ENCODE measurements around the gene ECEL1.
"Not testable (repeated sequence)": the region's sequence is repeated elsewhere in the genome, so short reads cannot be mapped to it uniquely, and the experiment has no call there.

ECEL1 gene

DNA sequence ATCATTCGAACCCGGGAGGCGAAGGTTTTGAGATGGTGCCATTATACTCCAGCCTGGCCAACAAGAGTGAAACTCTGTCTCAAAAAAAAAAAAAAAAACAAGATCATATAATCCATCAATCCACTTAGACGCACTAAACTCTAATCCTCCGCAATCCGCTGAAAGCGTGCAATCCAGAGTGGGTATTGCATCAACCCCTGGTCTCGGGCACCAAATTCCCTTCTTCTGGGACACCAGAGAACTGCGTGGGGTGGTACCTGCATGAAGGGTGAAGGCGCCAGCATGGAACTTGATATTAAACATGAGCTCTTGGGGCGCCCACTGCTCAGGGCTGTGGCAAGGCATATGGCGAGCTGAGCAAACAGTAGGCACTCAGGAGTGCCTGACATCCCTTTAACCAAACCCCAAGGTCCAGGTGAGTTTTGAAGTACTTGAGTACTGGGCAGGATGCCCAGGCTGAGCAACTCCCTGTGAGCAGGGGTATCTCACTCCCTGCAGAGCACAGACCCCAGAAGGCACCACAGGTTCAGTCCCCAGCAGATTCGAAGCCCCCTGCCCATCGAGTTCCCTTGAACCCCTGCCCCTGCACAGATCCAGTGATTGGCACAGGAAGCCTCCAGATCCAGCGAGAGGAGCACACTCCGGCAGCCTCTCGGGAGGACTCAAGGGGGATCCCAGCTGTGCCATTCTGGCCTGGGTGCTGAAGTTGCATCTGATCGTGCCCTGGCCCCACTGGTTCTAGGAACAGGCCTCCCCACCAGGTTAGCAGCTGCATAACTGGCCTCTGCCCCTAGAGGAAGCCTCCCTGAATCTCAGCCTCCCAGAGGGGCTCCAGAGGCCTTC, 23.7 kb downstream of the ECEL1 start:
- DNase-seq (ENCODE audit: insufficient read length, low spot score) (no peak), FAIRE-seq (no peak)

DNA sequence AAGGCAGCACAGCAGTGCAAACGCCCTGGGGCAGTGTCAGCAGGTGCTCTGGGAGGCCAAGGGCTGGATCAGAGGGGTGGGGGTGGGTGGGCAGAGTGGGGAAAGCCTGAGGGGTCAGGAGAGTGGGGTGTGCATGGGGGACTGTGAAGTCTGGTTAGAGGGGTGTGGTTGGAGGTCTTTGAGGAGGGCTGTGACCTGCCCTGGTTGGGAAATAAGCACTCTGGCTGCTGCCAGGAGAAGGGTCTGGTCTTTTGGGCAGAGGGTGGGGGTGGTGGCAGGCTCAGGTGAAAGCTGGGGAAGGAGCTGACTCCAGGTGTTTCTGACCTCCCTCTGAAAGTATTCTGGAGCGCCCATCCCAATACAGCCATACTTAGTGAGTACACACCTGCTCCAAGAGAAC, 27.5 kb downstream of the ECEL1 start:
- FAIRE-seq (no peak), DNase-seq (ENCODE audit: insufficient read length, low spot score) (no peak)

DNA sequence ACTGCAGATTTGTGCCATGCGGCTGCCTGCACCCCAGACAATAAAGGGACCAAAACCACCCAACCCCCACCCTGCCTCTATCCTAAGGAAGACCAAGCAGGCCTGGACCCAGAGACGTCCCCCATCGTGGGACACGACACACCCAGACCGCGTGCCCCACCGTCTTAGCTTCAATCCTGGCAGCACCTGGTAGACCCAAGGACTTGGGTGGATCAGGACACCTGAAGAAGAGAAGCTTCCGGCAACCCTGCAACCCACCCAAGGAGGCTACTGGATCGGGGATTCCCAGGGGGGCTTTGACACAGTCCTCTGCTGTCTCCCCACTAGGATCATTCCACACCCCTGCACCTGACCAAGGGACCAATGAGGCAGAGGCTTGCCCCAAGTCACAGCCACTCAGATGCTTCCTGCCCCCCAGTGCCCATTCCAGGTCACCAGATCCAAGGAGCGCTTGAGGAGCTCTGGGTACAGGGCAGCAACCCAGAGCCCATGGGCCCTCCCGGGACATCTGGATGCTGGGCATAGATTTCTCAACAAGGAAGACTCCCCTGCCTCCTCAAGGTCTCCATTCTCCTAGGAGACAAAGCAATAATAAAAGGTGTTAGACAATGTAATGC, 28.1 kb downstream of the ECEL1 start:
- DNase-seq (ENCODE audit: insufficient read length, low spot score), result no peak
- FAIRE-seq, result no peak

DNA sequence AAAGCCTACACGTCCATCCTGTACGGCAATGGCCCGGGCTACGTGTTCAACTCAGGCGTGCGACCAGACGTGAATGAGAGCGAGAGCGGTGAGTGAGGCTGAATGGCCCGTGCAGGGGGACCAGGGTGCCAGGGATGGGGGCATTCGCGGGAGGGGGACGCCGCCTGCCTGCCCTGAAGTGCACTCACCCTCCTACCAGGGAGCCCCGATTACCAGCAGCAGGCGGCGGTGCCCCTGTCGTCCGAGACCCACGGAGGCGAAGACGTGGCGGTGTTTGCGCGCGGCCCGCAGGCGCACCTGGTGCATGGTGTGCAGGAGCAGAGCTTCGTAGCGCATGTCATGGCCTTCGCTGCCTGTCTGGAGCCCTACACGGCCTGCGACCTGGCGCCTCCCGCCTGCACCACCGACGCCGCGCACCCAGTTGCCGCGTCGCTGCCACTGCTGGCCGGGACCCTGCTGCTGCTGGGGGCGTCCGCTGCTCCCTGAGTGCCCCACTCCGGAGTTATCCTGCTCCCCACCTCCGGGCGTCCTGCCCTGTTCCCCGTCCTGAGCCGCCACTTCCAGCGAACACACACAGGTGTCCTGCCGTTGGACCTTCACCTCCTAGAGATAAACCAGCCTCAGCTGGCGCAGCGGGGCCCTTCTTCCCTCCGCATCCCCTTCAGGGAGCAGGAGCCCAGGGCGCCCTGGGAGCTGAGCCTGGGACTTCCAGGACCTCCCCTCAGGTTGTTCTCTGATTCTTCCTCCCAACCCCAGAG, 28.8 kb downstream of the ECEL1 start:
- no peak for FAIRE-seq
- no peak for DNase-seq (ENCODE audit: insufficient read length, low spot score)

DNA sequence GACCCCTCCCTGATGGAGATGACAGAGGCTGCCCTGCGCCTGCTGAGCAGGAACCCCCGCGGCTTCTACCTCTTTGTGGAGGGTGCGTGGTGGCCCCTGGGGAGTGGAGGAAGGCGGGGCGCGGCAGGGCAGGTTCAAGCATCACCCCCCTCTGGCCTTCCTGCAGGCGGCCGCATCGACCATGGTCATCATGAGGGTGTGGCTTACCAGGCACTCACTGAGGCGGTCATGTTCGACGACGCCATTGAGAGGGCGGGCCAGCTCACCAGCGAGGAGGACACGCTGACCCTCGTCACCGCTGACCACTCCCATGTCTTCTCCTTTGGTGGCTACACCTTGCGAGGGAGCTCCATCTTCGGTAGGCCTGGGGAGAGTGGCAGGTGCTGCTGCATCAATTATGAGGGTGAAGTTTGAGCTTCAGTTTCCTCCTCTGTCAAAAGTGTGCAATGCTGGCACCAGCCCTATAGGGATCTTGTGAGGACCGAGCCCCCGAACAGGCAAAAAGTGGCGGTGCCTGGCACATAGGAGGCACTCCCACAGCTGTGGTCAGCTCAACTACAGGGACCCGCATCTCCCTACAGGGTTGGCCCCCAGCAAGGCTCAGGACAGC, 29.5 kb downstream of the ECEL1 start:
- FAIRE-seq (no peak), DNase-seq (ENCODE audit: insufficient read length, low spot score) (no peak)

DNA sequence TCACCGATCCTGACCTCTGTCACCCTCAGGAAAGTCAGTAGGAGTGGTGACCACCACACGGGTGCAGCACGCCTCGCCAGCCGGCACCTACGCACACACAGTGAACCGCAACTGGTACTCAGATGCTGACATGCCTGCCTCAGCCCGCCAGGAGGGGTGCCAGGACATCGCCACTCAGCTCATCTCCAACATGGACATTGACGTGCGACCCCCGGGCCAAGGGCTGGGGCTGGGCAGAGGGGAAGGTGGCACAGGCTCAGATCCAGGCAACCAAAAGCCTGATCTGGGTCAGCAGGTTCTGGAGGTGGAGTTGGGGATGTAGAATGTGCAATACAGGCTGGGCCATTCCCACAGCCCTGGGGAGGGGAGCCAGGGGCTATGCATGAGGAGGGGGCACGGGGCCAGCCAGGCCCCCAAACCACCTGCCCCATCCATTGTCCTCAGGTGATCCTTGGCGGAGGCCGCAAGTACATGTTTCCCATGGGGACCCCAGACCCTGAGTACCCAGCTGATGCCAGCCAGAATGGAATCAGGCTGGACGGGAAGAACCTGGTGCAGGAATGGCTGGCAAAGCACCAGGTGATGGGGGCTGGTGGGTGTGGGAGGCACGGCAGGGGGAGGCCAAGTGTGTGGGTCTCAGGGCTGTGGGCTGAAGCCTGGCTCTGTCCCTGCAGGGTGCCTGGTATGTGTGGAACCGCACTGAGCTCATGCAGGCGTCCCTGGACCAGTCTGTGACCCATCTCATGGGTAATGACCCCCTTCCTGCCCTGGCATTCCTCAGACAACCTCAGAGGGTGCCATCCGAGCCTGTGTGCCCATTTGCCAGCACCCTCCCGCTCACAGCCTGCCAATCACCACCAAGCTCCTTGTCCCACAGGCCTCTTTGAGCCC, 30.3 kb downstream of the ECEL1 start:
- no peak for FAIRE-seq
- no peak for DNase-seq (ENCODE audit: insufficient read length, low spot score)

DNA sequence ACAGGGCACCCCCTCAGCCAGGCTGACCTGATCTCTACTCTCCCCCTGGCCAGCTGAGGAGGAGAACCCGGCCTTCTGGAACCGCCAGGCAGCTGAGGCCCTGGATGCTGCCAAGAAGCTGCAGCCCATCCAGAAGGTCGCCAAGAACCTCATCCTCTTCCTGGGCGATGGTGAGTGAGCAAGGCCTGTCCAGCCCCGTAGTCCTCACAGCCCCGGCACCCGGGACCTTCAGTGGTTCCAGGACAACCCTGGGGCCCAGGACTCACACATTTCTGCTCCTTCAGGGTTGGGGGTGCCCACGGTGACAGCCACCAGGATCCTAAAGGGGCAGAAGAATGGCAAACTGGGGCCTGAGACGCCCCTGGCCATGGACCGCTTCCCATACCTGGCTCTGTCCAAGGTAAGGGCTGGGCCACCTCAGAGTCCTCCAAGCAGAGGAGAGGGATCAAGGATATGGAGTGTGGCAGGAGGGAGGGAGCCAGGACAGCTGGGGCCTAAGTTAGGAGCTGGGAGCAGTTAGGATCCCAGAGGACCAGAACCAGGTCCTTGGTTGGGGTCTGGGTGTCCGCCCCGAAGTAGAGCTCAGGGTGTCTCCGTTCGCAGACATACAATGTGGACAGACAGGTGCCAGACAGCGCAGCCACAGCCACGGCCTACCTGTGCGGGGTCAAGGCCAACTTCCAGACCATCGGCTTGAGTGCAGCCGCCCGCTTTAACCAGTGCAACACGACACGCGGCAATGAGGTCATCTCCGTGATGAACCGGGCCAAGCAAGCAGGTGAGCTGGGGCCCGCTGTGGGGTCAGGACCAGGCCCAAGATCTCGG, 31.1 kb downstream of the ECEL1 start:
- no peak for FAIRE-seq

DNA sequence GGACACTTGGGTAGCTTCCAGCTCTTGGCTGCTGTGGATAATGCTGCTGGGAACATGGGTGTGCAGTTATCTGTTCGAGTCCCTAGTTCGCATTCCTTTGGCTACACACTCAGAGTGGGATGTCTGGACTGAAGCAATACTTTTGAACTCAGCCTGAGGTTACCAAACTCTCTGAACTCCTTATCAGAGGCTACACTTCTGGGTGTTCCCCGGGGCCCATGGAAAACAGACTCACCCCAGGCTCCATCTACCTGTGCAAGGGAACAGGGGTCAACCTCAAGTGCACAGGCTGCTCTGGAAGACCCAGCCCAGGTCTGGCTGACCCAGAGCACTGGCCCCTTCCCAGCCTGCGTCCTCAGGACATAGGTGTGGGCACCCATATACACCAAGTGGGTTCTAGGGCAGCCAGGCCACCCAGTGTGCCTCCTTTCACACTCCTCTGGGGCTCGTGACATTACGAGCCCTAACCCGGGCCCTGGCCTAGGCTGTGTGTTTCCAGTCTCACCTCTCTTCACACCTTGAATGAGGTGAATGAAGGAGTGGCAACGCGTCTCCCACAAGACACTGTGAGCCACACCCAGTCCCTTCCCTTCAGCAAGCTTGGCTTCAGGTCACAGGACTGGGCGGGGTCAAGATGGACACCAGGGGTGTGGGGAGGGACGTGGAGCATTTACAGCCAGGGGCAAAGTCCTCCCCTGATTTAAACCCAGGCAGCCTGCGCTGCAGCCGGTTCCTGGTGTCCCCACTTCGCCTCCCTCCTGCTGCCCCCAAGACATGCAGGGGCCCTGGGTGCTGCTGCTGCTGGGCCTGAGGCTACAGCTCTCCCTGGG, 32.0 kb downstream of the ECEL1 start, which contains the start of gene ALPI:
ALPI (plus strand) TSS at position 728 of the 830 bp plus-strand sequence; CDS start at position 775, 47 bp downstream.
- FAIRE-seq, result no peak
- no peak for DNase-seq (ENCODE audit: insufficient read length, low spot score)

More for the DNA sequence above, 31.1 kb downstream of the ECEL1 start:
- DNase-seq (ENCODE audit: insufficient read length, low spot score), result no peak

DNA sequence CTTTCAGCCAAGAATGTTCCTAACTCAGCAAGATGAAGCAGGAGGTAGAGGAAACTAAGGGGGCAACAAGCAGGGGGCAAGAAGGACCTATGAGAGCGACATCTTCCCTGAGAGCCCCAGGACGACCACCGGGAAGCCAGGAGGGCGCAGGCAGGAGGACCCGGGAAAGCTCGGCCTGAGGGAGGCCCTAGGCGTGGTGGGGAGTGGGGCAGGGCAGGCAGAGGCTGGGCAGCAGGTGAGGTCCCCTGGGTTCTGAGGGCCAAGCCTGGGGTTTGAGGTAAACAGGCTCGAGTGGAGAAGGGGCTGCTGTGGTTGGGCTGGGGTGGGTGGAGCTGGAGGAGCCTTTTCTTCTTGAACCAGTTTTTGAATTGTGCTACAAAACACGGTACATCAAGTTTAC, 33.0 kb downstream of the ECEL1 start:
- FAIRE-seq, result no peak
- no peak for DNase-seq (ENCODE audit: insufficient read length, low spot score)

DNA sequence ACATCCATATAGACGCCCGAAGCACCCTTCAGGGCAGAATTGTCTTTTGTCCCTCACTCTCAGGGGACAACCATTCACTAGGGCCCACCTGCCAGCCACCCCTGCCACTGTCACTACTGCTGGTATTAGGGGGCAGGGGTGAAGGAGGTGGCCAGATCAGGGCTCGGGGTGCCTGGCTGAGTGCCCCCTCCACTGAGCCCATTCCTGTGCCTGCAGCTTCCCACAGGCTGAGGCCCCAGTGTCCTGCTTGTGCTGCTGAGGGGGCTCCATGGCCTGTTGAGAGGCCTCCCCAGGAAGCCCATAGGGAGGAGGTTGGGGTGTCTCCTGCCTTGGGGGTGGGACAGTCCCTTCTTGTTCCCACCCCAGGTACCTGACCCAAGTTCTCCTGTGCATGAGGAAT, 36.0 kb downstream of the ECEL1 start:
- FAIRE-seq, result not testable (repeated sequence)

DNA sequence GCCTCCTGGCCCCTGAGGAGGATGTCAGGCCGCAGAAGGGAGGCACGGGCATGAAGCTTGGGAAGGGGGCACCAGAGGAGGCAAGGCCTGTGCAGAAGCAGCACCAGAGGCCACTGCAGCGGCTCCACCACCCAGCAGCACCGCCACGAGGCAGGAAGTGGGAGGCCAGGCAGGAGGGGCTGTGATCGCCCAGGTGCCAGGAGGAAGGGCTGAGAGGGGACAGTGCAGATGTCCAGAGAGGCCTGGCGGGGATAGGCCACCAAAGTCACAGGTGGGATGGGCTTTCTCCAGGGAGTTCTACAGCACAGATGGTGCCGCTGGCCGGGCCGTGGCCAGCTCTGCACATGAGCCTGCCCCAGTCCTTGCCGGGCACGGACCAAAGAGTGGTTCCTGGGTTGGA, 37.7 kb downstream of the ECEL1 start:
- FAIRE-seq (no peak), DNase-seq (ENCODE audit: insufficient read length, low spot score) (no peak)

More for the DNA sequence above, 36.0 kb downstream of the ECEL1 start:
- not testable (repeated sequence) for DNase-seq (ENCODE audit: insufficient read length, low spot score)

DNA sequence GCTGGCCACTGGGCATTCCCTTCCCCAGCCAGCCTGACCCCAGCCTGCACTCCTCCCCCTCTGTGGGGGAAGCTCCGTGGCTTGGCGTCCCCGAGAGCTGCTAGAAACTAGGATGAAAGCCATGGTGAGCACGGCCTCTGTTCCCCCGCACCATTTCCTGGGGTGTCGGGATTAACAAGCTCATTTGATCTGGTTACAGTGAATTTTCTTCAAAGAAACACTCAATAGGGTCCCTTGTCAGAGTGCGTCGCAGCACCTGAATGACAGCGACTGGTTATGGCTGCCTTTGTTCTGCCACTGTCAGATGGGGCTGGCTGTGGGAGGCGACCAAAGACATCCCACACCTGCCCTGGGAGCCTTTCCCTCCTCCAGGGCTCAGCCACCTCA, 39.3 kb downstream of the ECEL1 start:
- FAIRE-seq (no peak), DNase-seq (ENCODE audit: insufficient read length, low spot score) (no peak)

DNA sequence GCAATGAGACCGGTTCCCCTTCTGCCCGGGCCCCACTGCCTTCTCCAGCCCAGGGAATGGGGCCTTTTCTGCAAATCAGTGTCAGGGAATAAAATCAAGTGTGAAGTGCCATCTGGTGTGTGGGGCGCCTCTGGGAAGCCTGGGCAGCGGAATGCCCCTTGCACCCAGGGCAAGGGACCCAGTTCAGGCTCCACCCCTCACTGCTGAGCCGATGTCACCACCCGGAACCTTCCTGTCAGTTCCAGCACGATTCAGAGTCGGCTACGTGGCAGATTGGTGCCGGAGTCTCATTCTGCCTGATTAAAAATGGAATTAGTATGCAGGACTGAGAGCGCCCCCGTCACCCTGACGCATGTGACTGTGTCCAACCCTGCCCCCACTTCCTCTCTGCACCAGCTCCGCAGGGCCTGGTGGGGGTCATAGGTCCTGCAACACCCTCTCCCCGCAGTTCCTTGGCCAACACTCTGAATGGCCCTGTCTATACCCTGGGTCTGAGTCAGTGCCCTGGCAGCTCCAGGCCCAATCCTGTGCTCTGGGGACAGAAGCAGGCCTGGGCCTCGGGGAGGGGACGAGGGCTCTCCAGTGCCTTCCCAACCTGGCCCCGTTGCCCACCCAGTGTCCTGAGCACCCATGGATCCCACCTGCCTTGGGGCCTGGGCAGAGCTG, 39.9 kb downstream of the ECEL1 start:
- FAIRE-seq (no peak), DNase-seq (ENCODE audit: insufficient read length, low spot score) (no peak)

DNA sequence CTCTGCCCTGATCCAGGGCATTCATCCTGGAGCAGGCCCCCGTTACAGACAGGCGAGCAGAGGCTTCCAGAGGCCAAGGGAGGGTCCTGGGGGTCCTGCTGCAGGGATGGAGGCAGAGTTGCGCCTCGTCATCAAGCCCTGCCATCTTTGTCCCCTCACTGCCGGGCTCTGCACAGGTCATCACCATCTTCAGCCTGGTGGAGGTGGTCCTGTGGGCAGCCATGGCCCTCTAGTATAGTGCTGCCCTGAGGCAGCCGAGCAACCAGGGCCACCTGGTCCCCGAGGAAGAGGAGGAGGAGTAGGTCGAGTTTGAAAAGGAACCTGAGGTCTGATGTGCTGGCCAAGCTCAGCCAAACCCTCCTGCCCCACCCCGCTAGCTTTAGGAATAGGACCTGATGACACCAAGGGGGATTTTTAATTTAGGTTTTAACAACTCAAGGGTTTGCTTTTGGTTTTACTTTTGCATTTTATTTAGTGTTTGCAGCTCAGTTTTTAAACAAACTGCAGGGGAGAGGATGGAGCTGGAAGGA, 40.5 kb downstream of the ECEL1 start:
- no peak for FAIRE-seq
- DNase-seq (ENCODE audit: insufficient read length, low spot score), result no peak

DNA sequence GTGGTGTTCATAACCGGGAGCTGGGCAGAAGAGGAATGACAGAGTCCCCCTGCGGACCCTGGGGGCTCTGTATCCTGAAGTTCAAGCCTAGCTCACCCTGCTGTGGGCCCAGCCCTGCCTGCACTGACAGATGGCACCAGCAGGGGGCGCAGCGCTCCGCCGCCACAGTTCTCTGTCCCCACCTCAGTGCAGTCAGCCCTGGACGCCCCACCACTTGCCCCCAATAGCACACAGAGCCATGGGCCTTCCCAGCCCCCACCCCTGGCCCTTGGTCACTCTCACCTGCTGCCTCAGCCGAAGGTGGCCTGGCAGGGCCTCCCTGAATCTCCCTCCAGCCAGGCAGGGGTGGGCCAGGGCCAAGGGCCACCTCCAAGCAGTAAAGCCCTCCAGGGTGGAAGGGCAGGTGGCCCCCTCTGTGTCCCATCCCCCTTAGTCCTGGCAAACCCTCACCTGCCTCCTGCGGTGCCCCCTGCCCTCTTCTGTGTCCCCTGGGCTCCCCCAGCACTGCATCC, 41.3 kb downstream of the ECEL1 start:
- DNase-seq (ENCODE audit: insufficient read length, low spot score); FAIRE-seq: not testable (repeated sequence)

DNA sequence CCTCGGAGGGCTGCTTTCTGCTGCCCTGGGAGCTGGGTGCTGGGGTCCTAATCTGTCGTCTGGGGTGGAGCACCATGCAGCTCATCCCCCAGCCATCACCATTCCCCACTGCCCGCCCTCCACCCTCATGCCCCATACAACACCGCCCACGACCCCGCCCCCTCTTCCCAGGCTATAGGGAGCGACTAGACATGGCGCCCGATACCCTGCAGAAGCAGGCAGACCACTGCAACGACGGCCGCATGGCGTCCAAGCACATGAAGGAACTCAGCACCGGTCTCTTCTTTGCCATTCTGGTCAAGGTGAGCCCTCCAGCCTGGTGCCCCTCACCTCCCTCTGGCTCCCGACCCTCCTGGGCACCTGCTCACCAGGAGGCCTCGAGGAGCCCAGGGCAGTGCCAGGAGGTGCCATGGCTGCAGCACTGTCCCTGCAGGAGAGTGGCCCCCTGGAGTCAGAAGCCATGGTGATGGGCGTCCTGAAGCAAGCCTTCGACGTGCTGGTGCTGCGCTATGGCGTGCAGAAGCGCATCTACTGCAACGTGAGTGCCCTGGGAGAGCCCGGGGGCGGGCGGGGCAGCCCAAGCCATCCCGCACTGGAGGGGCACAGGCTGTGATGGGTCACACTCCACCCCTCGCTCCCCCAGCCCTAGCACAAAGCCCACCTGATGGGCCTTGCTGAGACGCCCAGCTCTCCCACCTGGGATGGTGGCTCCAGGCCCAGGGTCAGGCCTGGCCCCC, 42.3 kb downstream of the ECEL1 start:
- DNase-seq (ENCODE audit: insufficient read length, low spot score); FAIRE-seq: not testable (repeated sequence)
